GM18505 (cell line): ENCODE data around the gene GFOD1.
A peak's percentile ranks its signal among the peaks of the same experiment; 100 is the strongest.
"Not testable (repeated sequence)": the region's sequence is repeated elsewhere in the genome, so short reads cannot be mapped to it uniquely, and the experiment has no call there.

Experiments used
- ATAC-seq: cut with Tn5 transposase; IDR thresholded peaks from one replicate; pipeline ENCODE4 v1.9.1; 2021; ENCODE audit not compliant: unreplicated experiment
- POLR2A ChIP-seq: IDR thresholded peaks from 4 replicates; pipeline ENCODE4 v1.6.1; 2011; ENCODE audit warnings: borderline replicate concordance; ENCODE audit not compliant: insufficient read depth, insufficient read length; ENCODE audit errors: extremely low read depth

Gene GFOD1

DNA sequence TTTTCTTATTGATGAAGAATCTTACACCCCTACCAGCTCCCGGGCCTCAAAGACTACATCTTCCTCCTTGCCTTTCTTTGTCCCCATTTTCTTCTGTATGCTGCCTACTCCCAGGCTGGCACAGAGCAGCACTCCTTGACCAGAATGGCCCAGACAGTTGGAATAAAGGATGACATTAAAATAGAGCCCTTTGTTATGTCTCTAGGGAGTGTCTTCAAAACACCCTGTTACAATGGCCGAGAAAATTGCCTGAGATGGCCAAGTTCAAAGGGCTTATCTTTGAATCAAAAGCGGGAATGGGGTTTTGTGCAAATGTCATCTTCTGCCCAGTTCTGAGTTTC lies 80.1 kb downstream of the GFOD1 start:
- TF ChIP-seq POLR2A: no peak
- ATAC-seq: no peak

- ATAC-seq: no peak
- TF ChIP-seq POLR2A: no peak
These were observed 80.6 kb downstream of the GFOD1 start for GRCh38 chr6:13406781-13407180.

DNA sequence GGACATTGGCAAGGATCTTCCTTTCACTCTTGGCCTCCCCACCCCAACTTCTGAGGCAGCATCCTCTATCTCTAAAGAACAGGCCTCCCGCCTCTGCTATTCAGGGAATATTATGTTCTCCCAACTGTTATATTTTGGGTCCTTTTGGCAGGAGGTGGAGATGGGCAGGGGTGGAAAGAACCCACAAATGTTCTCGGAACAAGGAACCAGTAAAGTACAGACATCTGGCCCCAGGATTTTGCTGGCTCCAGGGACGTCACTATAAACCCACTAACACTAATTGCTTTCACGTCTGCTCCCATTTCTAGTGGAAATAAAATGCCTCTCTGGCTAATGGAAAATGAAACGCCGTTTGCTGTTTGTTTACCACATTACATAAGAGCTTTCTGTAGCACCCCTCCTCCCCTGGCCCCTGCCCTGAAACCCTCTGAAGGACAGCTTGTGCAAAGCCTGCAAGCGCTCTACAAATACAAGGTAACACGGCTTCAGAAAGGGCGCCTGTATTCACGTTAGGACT lies 81.4 kb downstream of the GFOD1 start:
- no peak for ATAC-seq
- TF ChIP-seq POLR2A: no peak

GRCh38 chr6:13404892-13405254 lies 82.5 kb downstream of the GFOD1 start:
- TF ChIP-seq POLR2A: no peak

DNA sequence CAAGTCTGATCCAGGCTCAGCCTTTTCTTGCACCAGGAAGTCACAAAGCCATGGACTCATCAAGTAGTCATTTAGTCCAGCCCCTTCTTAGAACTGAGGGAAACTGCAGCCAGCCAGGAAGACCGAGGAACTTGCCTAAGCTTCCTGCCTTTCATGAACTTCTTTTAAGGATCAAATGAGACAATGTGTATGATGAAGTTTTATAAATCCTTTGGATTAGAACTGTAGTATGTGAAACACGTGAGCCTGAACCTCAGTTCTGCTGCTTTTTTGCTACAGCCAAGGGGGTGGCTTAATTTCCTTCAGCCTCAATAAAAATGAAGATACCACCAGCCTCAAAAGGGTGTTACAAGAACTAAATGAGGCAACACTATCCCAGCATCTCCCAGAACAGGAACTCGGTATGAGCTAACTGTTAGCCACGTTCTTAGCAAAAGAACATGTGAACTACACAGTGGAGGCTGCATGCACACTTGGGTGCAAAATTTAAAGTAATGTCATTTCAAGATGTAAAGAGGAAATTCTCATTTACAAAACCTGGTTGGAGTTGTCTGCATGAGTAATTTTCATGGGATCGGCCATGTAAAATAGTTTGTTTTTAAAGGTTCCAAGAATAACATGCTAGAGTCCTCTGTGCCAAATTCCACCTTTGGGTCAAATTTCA lies 83.0 kb downstream of the GFOD1 start:
- no peak for ATAC-seq
- TF ChIP-seq POLR2A: no peak

More at GRCh38 chr6:13404892-13405254, 82.5 kb downstream of the GFOD1 start:
- no peak for ATAC-seq

- TF ChIP-seq POLR2A: no peak
- no peak for ATAC-seq
These were observed 84.7 kb downstream of the GFOD1 start for GRCh38 chr6:13402711-13403110.

DNA sequence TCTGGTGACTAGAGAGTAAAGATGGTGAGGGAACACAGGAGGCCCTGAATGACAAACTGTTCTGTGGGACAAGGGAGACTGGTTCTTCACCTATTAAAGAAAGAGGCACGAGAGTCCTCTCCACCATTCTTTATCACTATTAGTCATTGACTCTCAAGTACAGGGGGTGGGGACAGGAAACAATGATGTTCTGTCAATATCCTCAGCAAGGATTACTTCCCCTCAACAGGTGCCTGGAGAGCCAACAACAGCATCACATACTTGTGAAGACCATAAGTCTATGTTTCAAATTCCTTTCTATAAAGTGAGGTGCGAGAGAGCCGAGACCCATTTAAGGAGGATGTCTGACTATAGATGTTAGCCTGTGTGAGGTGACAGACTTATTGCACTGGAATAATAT lies 86.6 kb downstream of the GFOD1 start:
- no peak for TF ChIP-seq POLR2A

DNA sequence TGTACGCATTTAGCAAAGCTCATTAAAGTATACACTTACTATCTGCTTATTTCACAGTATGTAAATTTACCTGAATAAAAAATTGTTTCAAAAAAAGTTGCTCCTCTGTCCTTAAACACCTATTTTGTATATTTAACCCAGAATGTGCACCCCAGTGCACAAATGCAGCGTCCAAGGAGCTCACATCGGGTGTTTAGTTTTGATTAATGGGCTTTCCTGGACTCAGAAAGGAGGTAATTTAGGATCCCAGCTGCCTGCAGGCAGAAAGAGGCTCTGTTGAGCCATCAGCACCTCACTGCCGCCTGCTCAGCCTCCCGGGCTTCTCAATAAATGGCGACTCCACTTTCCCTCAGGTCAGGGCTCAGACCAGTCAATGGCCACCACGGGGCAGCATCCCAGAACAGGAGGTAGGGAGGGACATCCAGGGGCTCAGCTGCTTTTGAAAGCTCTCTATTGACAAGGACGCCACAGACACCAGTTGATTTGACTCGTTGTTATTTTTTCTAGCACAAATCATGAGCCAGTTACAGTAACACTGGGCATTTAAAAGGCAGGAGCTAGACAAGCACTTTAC lies 88.9 kb downstream of the GFOD1 start:
- TF ChIP-seq POLR2A: no peak
- no peak for ATAC-seq

More for the DNA sequence above, 86.6 kb downstream of the GFOD1 start:
- ATAC-seq: no peak

DNA sequence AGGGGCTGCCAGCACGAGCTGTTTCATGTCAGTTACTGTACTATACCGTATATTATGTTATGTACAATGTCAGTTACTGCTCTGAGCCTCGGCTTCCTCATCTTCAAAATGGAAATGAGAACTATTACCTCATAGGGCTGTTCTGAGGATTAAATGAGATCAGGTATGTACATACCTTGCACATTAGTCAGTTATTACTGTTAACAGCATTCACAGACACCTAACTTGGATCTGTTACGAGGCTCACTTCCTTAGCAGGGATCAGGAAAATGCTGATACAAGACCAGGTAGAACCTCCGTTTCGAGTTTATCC lies 89.4 kb downstream of the GFOD1 start:
- no peak for TF ChIP-seq POLR2A
- no peak for ATAC-seq

GRCh38 chr6:13397359-13398068 lies 89.9 kb downstream of the GFOD1 start:
- ATAC-seq: peak; percentile 79
- TF ChIP-seq POLR2A: peak; percentile 40

DNA sequence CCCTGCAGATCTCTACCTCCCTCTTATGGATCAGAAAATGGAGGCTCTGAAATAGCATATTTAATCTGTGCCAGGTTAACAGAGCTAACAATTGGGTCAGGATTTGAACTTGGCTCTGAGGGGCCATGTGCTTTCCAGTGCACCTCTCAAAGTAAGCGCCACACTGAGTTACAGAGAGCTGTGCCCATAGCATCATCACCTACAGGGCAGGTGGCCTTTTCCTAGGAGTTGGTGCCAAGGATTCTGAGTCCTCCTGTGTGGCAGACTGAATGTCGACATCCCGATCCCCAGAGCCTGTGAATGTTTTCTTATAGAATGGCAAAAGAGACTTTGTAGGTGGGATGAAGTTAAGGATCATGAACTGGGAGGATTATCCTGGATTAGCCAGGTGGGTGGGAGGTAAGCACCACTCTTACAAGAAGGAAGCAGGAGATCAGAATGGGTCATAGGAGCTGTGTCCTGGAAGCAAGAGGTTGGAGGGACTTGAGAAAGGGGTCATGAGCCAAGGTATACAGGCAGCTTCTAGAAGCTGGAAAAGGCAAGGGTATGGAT lies 91.1 kb downstream of the GFOD1 start:
- no peak for ATAC-seq
- no peak for TF ChIP-seq POLR2A

GRCh38 chr6:13395272-13396237 lies 91.8 kb downstream of the GFOD1 start:
- no peak for TF ChIP-seq POLR2A
- ATAC-seq: no peak

DNA sequence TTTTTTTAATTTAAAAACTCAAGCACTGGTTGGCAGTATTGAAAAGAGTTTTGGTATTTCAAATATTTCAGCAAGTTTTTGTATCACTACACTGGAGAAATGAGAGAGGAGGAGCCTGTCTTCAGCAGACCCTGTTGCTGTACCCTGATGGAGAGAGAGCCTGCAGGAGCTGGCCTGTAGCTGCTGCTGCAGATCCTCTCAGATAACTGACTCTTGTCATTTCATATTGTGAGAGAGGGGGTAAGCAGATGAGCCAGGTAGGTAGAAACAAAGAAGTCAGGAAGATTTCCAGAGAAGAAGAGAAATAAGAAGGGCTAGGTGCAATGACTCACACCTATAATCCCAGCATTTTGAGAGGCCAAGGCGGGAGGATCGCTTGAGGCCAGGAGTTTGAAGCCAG lies 94.9 kb downstream of the GFOD1 start:
- no peak for ATAC-seq
- no peak for TF ChIP-seq POLR2A

DNA sequence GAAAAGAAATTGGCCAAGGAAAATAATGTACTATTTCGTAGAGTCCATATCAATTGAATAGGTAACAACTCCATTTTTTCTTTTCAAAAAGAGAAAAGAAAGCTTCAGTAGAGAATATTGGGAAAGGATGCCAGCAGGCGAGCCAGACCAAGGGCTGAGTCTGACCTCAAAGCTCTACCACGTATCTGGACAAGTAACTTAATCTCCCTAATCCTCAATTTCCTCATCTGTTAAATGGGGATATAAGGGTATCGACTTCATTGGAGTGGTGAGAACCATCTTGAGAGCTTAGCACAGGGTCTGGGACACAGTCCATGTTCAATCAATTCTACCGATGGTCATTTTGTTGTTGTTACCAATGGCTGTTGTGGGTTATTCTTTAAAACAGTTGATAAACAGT lies 95.9 kb downstream of the GFOD1 start:
- TF ChIP-seq POLR2A: no peak
- ATAC-seq: no peak

DNA sequence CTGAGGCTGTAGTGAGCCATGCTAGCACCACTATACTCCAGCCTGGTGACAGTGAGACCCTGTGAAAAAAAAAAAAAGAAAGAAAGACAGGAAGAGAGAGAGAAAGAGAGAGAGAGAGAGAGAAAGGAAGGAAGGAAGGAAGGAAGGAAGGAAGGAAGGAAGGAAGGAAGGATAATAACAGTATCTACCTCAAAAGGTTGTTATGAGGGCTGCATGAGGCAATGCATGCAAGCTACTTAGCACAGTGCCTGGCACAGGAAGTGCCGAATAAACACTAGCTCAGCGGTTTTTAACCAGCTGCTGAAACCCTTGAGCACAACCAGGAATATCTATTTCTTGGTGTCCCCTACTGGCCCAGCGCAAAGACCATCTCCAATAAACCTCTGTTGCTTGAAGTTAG lies 96.7 kb downstream of the GFOD1 start:
- no peak for ATAC-seq
- TF ChIP-seq POLR2A: no peak

DNA sequence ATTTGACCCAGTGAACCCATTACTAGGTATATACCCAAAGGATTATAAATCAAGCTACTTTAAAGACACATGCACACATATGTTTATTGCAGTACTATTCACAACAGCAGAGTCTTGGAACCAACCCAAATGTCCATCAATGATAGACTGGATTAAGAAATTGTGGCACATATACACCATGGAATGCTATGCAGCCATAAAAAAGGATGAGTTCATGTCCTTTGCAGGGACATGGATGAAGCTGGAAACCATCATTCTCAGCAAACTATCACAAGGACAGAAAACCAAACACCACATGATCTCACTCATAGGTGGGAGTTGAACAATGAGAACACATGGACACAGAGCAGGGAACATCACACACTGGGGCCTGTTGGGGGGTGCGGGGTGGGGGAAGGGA lies 98.2 kb downstream of the GFOD1 start:
- not testable (repeated sequence) for ATAC-seq

DNA sequence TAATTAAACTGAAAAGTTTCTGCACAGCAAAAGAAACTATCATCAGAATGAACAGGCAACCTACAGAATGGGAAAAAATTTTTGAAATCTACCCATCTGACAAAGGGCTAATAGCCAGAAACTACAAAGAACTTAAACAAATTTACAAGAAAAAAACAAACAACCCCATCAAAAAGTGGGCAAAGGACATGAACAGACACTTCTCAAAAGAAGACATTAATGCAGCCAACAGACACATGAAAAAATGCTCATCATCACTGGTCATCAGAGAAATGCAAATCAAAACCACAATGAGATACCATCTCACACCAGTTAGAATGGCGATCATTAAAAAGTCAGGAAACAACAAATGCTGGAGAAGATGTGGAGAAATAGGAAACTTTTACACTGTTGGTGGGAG lies 98.6 kb downstream of the GFOD1 start:
- not testable (repeated sequence) for ATAC-seq
